Motor neuron (in vitro differentiated cells): ENCODE measurements around the gene RNF25. TPM values are rescaled to one million over a fixed set of nuclear protein-coding genes. Genes with fewer than 3 reads are reported as not detected.
A peak's percentile ranks its signal among the peaks of the same experiment; 100 is the strongest.

Experiments used
- ATAC-seq, 8 experiments: fragments of 200-7000 bp; cut with Tn5 transposase; replicated peaks in 6 of 8; 2 replicates each; pipeline ENCODE4 v1.8.0; 2021; ENCODE audit warnings: mild to moderate bottlenecking in 8 of 8, moderate library complexity in 8 of 8
- H3K27ac ChIP-seq, 2 donors: fragments of 250-450 bp; sonication (Bioruptor Pico); 2 replicates each; pipeline ENCODE4 v1.9.0; 2021; ENCODE audit warnings: antibody characterized with exemption in 2 of 2, mild to moderate bottlenecking in 2 of 2, moderate library complexity in 1 of 2
- H3K4me1 ChIP-seq, 2 donors: fragments of 250-450 bp; sonication (Bioruptor Pico); replicated peaks in 1 of 2; 2 replicates each; pipeline ENCODE4 v1.6.1; 2021; ENCODE audit warnings: antibody characterized with exemption in 2 of 2, mild to moderate bottlenecking in 2 of 2, moderate library complexity in 1 of 2
- H3K4me3 ChIP-seq, 5 donors: fragments of 250-450 bp; sonication (Bioruptor Pico); 2 replicates each; pipeline ENCODE4 v1.9.0; 2021; ENCODE audit warnings: antibody characterized with exemption in 5 of 5, mild to moderate bottlenecking in 5 of 5, moderate library complexity in 4 of 5
- WGBS, 10 experiments: fragments of 450-650 bp; shearing (Covaris generic); methylation state at CpG; one replicate each; pipeline ENCODE4 v1.0.0; 2022; 5-methylcytosine and 5-hydroxymethylcytosine counted together
- in situ Hi-C, 9 experiments: fragments of 400-800 bp; cut with MboI; loops; one replicate each; pipeline ENCODE4 v1.15.0; 2021; ENCODE audit warnings: low sequenced_read_pairs in 9 of 9, low pct_unique_long_range_greater_than_20kb in 2 of 9; ENCODE audit not compliant: unreplicated experiment in 9 of 9
- total RNA-seq, 8 experiments: library from RNA; unstranded; fragments of 300-600 nt; gene quantifications; 2 replicates each; pipeline versions ENCODE4 v1.2.3 to v1.2.4, GENCODE V29; 2022

Gene RNF25
- total RNA-seq, 8 experiments from 2014 or later = 20.9 to 37.9 (median 28.7) TPM

DNA sequence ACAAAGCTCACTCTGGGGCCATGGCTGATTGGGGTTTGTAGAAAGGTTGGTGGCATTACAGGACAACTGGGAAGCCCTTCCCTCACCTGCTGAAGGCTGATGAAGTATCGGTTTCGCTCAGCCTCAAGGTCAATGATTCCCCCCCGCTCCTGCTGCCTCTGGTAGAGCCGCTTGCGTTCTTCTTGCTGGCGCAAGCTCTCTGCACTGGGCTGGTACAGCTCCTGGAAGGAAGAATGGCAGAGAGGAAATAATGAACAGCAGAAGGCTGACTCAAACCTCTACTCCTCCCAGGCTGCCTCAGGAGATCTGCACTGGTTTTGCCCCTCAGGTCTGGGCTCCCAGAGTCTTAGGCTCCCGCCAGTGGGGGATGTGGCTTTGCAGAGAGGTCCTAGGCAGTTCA is 7.1 kb downstream of the RNF25 start:
- peaks cover 4 to 5% of the 10 kb centered on the region in 2 donors for H3K4me1 ChIP-seq
- no peak for ATAC-seq
- no peak overlapping the region for H3K4me3 ChIP-seq
- in situ Hi-C loops = no loop called here
- H3K27ac ChIP-seq = no peak overlapping the region
- 93 to 100% (median 100%) methylated on average over 1 to 6 of the region's 7 CpGs; no CpG with 5 or more reads in 5 of the 10 experiments for WGBS, 10 experiments

DNA sequence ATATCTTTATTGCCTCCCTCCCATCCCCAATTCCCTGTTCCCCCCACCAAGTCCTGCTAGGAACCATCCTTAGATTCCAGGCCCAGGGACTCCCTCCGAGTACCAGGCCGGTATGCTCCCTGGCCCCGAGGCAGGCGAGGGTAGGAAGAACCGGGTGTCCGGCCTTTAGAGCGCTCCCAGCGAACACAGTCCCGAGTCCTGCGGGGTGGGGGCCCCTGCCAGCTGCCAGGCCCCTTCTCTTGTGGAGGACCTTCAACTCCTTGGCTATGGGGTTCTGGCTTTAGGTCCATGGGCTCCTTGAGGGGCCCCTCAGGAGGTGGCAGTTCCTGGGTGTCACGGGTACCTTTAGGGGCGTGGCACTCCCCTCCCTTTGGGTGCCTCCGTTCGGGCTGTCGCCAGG is 7.9 kb downstream of the RNF25 start:
- no peak overlapping the region for H3K4me3 ChIP-seq
- in situ Hi-C loops = no loop called here
- ATAC-seq = no peak
- H3K4me1 ChIP-seq = peaks cover 4 to 5% of the 10 kb centered on the region in 2 donors
- 89 to 100% (median 89%) methylated on average over 1 to 8 of the region's 15 CpGs; no CpG with 5 or more reads in 7 of the 10 experiments for WGBS, 10 experiments
- no peak overlapping the region for H3K27ac ChIP-seq

DNA sequence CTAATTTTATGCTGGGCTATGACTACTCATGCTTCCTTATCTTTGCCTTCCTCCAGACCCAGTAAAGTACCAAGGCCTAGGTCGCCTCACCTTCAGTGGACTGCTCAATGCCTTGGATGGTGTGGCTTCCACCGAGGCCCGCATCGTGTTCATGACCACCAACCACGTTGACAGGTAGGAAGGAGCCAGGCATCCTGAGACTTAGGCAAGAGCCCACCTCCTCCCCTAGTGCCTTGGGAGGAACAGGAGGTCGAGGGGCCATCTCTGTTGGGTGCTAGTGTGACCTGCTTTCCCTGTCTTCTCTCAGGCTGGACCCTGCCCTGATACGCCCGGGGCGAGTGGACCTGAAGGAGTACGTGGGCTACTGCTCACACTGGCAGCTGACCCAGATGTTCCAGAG is 9.0 kb downstream of the RNF25 start:
- in situ Hi-C loops = no loop called here
- Histone ChIP-seq H3K4me3 (no peak overlapping the region), H3K27ac (no peak overlapping the region), H3K4me1 (peaks cover 7 to 10% of the 10 kb centered on the region in 2 donors)
- no peak for ATAC-seq
- 0 to 97% (median 90%) methylated on average over 1 to 9 of the region's 10 CpGs; no CpG with 5 or more reads in 3 of the 10 experiments for WGBS, 10 experiments

DNA sequence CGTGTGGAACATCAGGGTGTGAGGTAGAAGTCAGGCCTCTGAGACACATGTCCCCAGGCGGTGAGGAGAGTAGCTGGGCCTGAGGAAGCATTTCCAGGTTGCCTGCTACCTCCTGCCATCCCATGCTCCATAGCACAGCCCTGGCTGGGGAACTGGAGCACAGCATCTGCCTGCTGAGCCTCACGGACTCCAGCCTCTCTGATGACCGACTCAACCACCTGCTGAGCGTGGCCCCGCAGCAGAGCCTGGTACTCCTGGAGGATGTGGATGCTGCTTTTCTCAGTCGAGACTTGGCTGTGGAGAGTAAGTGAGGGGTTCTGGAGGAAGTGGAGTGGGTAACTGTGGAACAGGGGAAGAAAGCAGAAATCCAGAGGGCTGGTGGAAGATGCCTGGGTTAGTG is 9.4 kb downstream of the RNF25 start:
- ATAC-seq = no peak

DNA sequence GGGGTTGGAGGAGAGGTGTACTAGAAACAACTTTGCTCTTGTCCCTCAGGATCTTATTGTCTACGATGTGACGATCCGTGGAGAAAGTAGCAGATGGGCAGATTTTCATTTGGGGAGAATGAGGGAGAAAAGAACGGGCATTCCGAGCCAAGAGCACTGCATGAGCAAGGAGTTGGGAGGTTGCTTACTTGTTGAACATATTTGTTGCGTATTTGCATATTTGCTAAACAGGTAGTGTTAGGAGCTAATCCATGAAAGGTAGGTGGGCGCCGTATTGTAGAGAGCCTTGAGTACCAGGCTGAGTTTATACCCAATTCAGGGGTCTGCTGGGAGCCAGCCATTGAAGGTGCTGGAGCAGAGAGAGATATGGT is 11.8 kb downstream of the RNF25 start:
- peak overlapping the region in 1 of 2 donors; percentile 77 for H3K27ac ChIP-seq
- peak overlapping the region; percentile 58 to 96 (median 71) for H3K4me3 ChIP-seq
- H3K4me1 ChIP-seq = peaks cover 7 to 10% of the 10 kb centered on the region in 2 donors
- in situ Hi-C loops = no loop called here
- 0 to 27% (median 8%) methylated on average over 1 to 8 of the region's 8 CpGs; no CpG with 5 or more reads in 2 of the 10 experiments for WGBS, 10 experiments
- peak in 1 of 8 experiments; percentile 1 for ATAC-seq

More for the DNA sequence above, 9.4 kb downstream of the RNF25 start:
- WGBS, 10 experiments = 93 to 100% methylated on average over 1 to 6 of the region's 7 CpGs; no CpG with 5 or more reads in 8 of the 10 experiments
- H3K4me1 ChIP-seq = peaks cover 7 to 10% of the 10 kb centered on the region in 2 donors
- in situ Hi-C loops = no loop called here
- H3K4me3 ChIP-seq = no peak overlapping the region
- no peak overlapping the region for H3K27ac ChIP-seq

DNA sequence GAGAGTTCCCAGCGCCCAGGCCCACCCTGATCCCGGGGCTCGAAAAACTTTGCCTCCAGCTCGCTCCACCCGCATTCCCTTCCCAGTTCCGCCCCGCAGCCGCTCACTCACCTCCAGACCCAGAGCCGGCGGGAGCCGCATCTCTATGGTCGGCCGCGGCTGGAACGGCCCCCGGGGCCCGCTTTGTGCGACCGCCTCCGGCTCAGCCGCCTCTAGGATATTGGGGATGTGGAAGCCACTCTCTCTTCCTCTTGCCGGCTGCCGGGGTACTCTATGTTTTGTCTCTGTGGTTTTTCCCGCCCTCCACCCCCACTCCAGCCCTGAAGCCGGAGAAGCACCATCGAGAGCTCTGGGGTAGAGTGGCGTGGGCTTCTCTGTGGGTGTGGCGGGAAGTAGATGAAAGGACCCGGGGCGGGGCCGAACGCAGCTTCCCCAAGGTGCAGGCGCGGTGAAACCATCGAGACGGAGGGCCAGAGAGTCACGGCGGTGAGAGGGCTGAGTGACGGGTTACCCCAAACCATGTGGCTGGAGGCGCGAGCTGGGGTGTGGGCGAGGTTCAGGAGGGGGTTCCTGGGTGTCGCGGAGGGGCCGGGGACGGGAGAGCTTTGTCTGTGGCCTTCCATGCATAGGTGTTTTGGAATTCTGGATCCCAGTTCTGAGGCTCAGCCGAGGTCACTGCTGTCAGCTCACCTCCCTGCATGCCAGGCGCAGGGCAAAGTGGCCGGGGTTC is 12.4 kb downstream of the RNF25 start, which contains the start of the genes BCS1L and ZNF142:
TSS of gene BCS1L (plus strand) at position 426 of the 730 bp plus-strand sequence. CDS start 1,305 bp downstream, outside the sequence.
TSS of gene ZNF142 (minus strand) at position 366 of the 730 bp plus-strand sequence. CDS start 3,194 bp downstream, outside the sequence.
- Histone ChIP-seq H3K4me3 (peak within 1 kb of the TSS; percentile 58 to 96 (median 71)), H3K27ac (peak within 1 kb of the TSS; percentile 57 to 77), H3K4me1 (peaks cover 7 to 10% of the 10 kb centered on the region in 2 donors)
- ATAC-seq = peak; percentile 87 to 99 (median 98)
- WGBS, 10 experiments = 0% methylated on average over 1 to 10 of the region's 49 CpGs; no CpG with 5 or more reads in 5 of the 10 experiments
- in situ Hi-C loops = no loop called here

DNA sequence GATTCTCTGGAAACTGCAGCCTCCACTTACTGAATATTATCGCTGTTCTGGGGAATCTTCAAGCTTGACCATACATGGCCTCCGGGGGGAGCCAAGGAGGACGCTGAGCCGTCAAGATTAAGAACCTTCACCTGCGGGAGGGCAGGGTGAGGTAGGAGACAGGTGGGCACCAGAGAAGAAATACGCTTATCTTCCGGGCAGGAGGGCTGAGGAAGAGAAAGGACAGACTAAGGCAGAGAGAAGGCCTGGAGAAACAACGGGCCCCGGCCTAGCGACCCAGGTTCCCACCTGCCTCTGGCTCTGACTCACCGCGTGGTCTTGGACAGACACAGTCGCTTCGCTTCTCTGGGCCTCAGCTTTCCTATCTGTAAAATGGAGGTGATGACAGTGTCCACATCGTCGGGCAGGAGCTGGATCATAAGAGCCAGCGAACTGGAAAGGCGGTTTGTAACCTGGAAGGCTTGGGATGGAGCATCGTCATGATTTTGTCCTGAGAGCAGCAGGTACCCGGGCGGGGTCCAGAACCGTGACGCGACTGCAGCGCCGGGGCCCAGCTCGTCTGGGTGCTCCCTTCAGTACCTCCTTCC is 13.0 kb downstream of the RNF25 start:
- ATAC-seq = peak in 3 of 8 experiments; percentile 15 to 34 (median 28)
- 0 to 4% (median 2%) methylated on average over 3 to 15 of the region's 27 CpGs; no CpG with 5 or more reads in 3 of the 10 experiments for WGBS, 10 experiments
- peak overlapping the region; percentile 57 to 77 for H3K27ac ChIP-seq
- in situ Hi-C loops = no loop called here
- peak overlapping the region; percentile 58 to 96 (median 71) for H3K4me3 ChIP-seq
- peaks cover 7 to 10% of the 10 kb centered on the region in 2 donors for H3K4me1 ChIP-seq

DNA sequence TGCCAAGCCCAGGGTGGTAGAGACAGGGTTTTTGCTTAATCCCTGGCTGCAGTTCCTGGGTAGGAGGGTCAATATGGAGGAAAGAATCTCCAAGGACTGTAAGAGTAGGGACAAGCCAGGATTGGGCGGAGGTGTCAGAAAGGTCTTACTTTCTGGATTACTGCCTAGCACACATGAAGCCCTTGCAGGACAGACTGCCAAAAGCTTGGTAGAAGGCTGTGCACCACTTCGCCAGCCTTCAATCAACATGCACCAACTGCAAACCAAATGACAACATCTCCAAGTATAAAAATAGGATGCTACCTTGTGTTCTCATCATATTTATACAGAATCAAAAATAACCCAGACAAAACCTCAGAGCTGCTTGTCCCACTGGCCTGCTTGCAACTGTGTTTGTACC is 16.1 kb downstream of the RNF25 start:
- ATAC-seq = no peak
- H3K4me1 ChIP-seq = peaks cover 7 to 10% of the 10 kb centered on the region in 2 donors
- no peak overlapping the region for H3K4me3 ChIP-seq
- H3K27ac ChIP-seq = no peak overlapping the region
- in situ Hi-C loops = no loop called here
- 80 to 100% (median 100%) methylated on average over 1 to 2 of the region's 2 CpGs; no CpG with 5 or more reads in 4 of the 10 experiments for WGBS, 10 experiments

DNA sequence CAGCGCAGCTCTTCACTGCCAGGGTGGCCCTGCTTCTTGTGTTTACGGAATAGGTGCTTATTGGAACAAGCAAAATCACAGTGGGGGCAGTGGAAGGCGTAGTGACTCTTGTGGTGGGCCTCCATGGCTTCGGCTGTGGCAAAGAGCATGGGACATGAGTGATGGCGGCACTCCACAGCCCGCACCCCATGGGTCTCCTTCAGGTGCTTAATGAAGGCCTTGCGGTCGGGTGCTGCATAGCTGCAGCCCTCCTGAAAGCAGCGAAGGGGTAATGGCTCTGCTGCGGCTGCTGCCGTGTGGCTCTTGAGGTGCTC is 23.1 kb downstream of the RNF25 start:
- WGBS, 10 experiments = 67 to 100% (median 90%) methylated on average over 1 to 8 of the region's 11 CpGs; no CpG with 5 or more reads in 4 of the 10 experiments
- H3K4me1 ChIP-seq = no peaks in the 10 kb centered on the region
- ATAC-seq = peak in 6 of 8 experiments; percentile 11 to 34 (median 22)
- in situ Hi-C loops = loop anchor here in 1 of 9 experiments (25.0 kb wide), 1 partner anchor 236 kb away; the partner anchor contains the start of gene VIL1
- no peak overlapping the region for H3K27ac ChIP-seq
- H3K4me3 ChIP-seq = no peak overlapping the region

DNA sequence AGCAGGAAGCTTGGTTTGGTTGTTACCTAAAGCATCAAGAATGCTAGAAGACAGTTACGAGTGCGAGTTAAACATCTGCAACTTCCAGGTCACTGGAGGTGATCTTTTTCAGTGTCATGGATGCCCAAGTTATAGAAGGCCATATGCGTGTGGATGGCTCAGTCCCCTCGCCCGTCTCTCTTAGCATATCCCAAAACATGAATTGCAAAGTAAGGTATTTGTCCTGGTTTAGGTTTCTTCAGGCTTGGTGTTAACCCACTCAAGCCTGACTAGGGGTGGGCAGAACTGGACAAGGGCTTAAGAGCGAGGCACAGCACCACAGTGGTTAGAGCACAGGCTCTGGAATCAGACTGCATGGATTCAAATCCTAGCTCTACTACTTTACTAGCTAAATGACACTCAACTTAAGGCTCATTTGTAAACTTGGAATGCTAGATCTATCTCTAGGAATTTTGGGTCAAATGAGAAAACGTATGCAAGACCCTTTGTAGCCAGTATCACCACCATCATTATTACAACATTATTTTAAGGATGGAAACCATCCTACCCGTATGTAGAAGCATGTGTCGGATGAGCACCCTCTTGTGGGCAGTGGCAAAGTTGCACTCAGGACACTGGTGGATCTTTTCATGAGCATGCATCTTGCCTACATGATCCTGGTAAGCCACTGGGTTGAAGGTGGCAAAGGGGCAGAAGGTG is 23.6 kb downstream of the RNF25 start:
- H3K4me1 ChIP-seq = no peaks in the 10 kb centered on the region
- in situ Hi-C loops = loop anchor here in 1 of 9 experiments (25.0 kb wide), 1 partner anchor 236 kb away; the partner anchor contains the start of gene VIL1
- ATAC-seq = peak; percentile 35 to 94 (median 66)
- no peak overlapping the region for H3K27ac ChIP-seq
- WGBS, 10 experiments = 0 to 100% (median 72%) methylated on average over 1 to 6 of the region's 9 CpGs; no CpG with 5 or more reads in 3 of the 10 experiments
- no peak overlapping the region for H3K4me3 ChIP-seq

DNA sequence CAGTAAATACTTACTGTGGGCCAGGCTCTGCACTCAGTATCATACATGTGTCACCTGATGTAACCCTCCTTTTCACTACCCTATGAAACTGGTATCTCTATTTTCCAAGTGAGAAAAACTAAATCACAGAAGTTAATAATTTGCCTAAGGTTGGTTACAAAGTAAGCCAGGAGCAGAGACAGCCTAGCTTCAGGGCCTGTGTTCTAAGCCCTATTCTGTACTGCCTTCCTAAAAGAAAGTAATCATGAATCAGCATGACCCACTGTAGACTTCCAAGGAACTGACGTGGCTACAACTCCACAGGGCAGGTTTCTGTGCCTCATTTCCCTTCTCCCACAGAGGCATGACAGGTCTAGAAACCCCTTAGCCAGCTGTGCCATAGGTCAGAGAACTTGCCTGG is 26.7 kb downstream of the RNF25 start:
- in situ Hi-C loops = loop anchor here in 1 of 9 experiments (25.0 kb wide), 1 partner anchor 233 kb away; the partner anchor contains the start of gene VIL1
- no peak overlapping the region for H3K27ac ChIP-seq
- H3K4me1 ChIP-seq = no peaks in the 10 kb centered on the region
- no peak overlapping the region for H3K4me3 ChIP-seq
- WGBS, 10 experiments = 60 to 100% (median 86%) methylated on average over 1 of the region's 1 CpG; no CpG with 5 or more reads in 5 of the 10 experiments
- ATAC-seq = no peak

DNA sequence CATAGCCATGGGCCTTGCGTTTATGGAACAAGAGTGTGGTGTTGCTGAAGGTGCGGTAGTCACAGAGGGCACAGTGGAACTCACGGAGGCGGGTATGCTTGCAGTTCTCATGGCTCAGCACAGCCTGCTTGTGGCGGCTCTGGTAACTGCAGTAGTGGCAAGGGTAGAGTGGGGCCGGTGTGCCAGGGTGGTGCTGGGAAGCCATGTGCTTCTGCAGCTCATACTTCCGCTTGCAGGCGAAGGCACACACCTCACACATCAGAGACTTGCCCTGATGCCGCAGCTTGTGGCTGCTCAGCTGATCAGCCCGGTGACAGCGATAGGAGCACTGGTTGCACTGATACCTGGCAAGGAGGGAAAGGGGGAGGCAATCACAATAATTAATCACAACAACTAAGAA is 27.1 kb downstream of the RNF25 start:
- H3K4me1 ChIP-seq = no peaks in the 10 kb centered on the region
- in situ Hi-C loops = loop anchor here in 1 of 9 experiments (25.0 kb wide), 1 partner anchor 232 kb away; the partner anchor contains the start of gene VIL1
- no peak overlapping the region for H3K27ac ChIP-seq
- WGBS, 10 experiments = 83 to 100% (median 100%) methylated on average over 1 to 6 of the region's 11 CpGs; no CpG with 5 or more reads in 5 of the 10 experiments
- H3K4me3 ChIP-seq = no peak overlapping the region
- ATAC-seq = peak in 4 of 8 experiments; percentile 6 to 35 (median 17)
